HG03097 (cell line): ENCODE data around the gene OR2D3.
"Not testable (repeated sequence)": the region's sequence is repeated elsewhere in the genome, so short reads cannot be mapped to it uniquely, and the experiment has no call there.

Source experiments
- ATAC-seq: cut with Tn5 transposase; IDR thresholded peaks from one replicate; pipeline ENCODE4 v1.9.1; 2021; ENCODE audit not compliant: unreplicated experiment, low FRiP score

The OR2D3 gene, protein sequence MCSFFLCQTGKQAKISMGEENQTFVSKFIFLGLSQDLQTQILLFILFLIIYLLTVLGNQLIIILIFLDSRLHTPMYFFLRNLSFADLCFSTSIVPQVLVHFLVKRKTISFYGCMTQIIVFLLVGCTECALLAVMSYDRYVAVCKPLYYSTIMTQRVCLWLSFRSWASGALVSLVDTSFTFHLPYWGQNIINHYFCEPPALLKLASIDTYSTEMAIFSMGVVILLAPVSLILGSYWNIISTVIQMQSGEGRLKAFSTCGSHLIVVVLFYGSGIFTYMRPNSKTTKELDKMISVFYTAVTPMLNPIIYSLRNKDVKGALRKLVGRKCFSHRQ

DNA sequence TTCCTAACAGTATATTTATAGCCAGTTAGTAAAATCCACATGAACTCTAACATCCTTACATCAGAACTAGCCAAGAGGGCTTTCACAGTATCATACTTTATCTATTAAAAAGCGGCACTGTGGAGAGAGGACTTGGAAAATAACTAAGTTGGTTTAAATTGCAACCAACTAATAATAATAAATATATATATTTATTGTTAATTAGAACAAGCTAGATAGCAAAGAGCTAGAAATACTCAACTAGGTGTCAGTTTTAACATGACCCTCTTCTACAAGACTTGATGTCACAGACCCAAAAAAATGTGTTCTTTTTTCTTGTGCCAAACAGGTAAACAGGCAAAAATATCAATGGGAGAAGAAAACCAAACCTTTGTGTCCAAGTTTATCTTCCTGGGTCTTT is at the start of gene OR2D3:
Gene OR2D3 (plus strand): TSS at position 301 of the 400 bp plus-strand sequence. CDS start 0 bp downstream, at position 301.
- ATAC-seq: no peak

- ATAC-seq: no peak
Measured at GRCh38 chr11:6871278-6871677, 49.5 kb upstream of the OR2D3 start.

GRCh38 chr11:6875761-6876160 is 45.0 kb upstream of the OR2D3 start:
- no peak for ATAC-seq

DNA sequence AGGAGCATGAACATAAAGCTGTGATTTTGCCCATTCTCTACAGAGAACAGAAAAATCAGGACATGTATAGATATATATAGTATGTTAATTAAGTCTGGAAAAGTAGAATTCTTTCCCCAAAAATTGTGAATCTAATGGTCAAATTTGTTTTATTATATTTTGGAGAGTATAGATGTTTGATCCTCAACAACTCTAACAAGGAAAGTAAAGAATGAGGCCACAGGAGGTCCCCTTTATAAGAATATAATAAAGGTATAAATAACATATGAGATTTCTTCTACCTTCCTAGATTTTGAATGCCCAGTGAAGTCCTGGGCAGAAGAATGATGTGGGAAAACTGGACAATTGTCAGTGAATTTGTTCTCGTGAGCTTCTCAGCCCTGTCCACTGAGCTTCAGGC is 44.5 kb upstream of the OR2D3 start, which contains the start of gene OR10A4:
Gene OR10A4 (plus strand): TSS at position 301 of the 400 bp plus-strand sequence. CDS start 23 bp downstream, at position 324.
- ATAC-seq: no peak

GRCh38 chr11:6876914-6877313 is 43.9 kb upstream of the OR2D3 start:
- ATAC-seq: no peak

- no peak for ATAC-seq
Measured at GRCh38 chr11:6882751-6883150, 38.1 kb upstream of the OR2D3 start.

DNA sequence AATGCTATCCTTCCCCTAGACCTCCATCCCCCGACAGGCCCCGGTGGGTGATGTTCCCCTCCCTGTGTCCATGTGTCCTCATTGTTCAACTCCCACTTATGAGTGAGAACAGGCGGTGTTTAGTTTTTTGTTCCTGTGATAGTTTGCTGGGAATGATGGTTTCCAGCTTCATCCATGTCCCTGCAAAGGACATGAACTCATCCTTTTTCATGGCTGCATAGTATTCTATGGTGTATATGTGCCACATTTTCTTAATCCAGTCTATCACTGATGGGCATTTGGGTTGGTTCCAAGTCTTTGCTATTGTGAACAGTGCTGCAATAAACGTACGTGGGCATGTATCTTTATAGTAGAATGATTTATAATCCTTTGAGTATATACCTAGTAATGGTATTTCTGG is 33.1 kb upstream of the OR2D3 start:
- not testable (repeated sequence) for ATAC-seq

DNA sequence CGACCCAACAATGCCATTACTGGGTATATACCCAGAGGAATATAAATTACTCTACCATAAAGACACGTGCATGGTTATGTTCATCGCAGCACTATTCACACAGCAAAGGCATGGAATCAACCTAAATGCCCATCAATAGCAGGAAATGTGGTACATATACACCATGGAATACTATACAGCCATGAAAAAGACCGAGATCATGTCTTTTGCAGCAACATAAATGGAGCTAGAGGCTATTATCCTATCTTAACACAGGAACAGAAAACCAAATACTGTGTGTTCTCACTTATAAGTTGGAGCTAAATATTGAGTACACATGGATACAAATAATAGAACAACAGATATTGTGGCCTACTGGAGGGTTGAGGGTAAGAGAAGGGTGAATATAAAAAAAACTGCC is 32.0 kb upstream of the OR2D3 start:
- ATAC-seq: no peak

DNA sequence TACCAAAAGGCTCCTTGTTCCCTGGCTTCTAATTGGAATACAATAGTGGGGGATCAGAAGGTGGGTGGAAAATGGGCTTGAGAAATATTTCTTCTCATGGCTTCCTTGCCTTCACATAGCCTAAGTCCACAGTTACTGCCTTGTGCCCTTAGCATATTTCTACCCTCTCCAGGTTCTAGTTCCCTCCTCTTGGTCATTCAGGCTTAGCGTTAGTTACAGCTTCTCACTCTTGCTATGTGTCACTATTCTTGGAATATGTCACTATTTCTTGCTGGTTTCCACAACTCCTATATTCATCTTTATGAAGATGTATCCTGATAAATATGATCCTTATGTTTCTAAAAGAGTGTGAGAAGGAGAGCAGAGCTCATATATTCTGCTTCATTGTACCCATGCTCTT is 31.0 kb upstream of the OR2D3 start:
- no peak for ATAC-seq

- ATAC-seq: no peak
Measured at GRCh38 chr11:6892400-6892799, 28.4 kb upstream of the OR2D3 start, which contains the start of gene OR2D2. TSS of gene OR2D2 (minus strand) at chr11:6892500. CDS start at chr11:6892500, 0 bp downstream.

DNA sequence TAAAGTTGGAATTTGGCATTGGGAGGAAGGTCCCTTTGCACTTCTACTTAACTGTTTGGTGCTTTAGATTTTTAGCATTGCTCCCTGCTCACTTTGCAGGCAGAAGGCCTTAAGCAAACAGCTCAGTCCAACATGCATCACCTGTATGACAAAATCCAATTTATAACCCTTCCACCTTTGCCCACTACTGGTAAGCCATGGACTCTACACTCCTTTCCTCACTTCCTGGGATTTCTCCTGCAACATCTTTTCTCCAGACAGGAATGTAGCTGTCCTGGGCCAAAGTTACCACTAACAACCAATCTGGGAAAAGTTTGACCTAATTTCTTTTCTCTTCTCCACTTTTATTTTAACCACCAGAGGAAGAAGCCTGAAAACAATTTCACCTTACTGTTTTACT is 26.7 kb upstream of the OR2D3 start:
- ATAC-seq: no peak

GRCh38 chr11:6895010-6895409 is 25.8 kb upstream of the OR2D3 start:
- ATAC-seq: peak; percentile 90

GRCh38 chr11:6898911-6899310 is 21.9 kb upstream of the OR2D3 start:
- ATAC-seq: no peak

DNA sequence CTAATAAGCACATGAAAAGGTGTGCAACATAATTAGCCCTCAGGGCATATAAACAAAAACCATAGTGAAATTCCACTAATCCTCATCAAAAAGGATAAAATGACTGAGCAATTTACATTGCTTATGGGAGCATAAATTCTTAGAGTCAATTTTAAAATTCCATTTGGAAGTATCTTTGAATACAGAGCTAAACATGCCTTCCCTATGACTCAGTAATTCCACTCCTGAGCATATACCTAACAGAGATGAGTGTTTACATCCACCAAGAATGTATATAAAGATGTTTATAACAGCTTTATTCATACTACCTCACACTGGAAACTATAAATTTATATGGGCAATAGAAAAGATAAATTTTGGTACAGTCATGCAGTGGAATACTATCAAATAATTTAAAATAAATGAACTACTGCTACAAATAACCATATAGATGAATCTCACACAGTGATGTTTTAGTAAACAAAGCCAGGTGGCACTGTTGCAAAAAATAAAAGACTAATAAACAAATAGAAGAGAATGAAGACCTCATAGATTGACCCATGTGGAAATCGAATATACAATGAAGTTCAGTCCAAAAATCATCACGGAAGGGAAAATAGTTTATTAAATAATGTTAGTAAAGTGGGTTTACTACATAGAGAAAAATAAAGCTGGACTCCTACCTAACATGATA is 20.3 kb upstream of the OR2D3 start:
- no peak for ATAC-seq

- ATAC-seq: not testable (repeated sequence)
Measured at GRCh38 chr11:6904804-6905203, 16.0 kb upstream of the OR2D3 start.

GRCh38 chr11:6911378-6911777 is 9.4 kb upstream of the OR2D3 start:
- ATAC-seq: no peak

- ATAC-seq: no peak
Measured at GRCh38 chr11:6911948-6912347, 8.9 kb upstream of the OR2D3 start.

DNA sequence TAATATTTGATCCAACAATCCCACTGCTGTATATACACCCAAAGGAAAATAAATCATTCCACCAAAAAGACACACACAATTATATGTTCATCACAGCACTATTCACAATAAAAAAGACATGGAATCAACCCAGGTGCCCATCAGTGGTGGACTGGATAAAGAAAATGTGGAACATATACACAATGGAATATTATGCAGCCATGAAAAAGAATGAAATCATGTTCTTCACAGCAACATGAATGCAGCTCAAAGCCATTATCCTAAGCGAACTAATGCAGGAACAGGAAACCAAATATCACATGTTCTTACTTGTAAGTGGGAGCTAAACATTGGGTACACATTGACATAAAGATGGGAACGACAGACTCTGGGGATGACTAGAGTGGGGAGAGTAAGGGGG is 1.1 kb upstream of the OR2D3 start:
- no peak for ATAC-seq

DNA sequence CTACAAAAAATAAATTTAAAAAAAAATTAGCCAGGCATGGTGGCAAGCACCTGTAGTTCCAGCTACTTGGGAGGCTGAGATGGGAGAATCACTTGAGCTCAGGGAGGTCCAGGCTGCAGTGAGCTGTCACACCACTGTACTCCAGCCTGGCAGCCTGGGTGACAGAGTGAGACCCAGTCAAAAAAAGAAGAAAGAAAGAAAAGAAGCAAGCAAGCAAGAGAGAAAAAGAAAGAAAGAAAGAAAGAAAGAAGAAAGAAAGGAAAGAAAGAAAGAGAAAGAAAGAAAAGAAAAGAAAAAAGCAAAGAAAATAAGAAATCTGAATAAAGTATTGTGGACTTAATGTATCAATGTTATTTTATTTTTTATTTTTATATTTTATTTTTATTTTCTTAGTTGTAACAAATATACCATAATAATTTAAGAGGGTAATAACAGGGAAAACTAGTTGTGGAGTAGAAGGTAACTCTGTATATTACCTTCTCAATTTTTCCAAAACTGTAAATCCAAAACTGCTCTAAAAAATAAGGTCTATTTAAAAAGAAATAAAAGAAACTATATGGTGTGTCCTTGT is 4.3 kb downstream of the OR2D3 start:
- no peak for ATAC-seq

- peak; percentile 4 for ATAC-seq
Measured at GRCh38 chr11:6925636-6926207, 4.9 kb downstream of the OR2D3 start.
